B cell (primary cell): ENCODE results near the gene FXYD3. TPM values are rescaled to one million over a fixed set of nuclear protein-coding genes. Genes with fewer than 3 reads are reported as not detected.

ENCODE experiments used
- ATAC-seq: fragments of 200-7000 bp; cut with Tn5 transposase; one replicate; pipeline ENCODE4 v1.10.0; 2021; ENCODE audit warnings: low read depth, mild to moderate bottlenecking, moderate number of reproducible peaks, moderate library complexity
- CTCF ChIA-PET: fragments of 350-600 bp; sonication (Branson Sonifier 250); formaldehyde crosslinking; loops from one replicate; lab custom pipeline; 2021; ENCODE audit warnings: antibody characterized with exemption, inconsistent platforms; lab: Charles Lee
- POLR2A ChIA-PET: fragments of 350-600 bp; sonication (Branson Sonifier 250); formaldehyde crosslinking; loops from one replicate; lab custom pipeline; 2021; ENCODE audit warnings: antibody characterized with exemption; lab: Charles Lee
- DNase-seq: peaks from one replicate; pipeline ENCODE4 v3.0.0; 2013
- H2AFZ ChIP-seq: 2 replicates; pipeline ENCODE4 v1.6.1; 2012; ENCODE audit warnings: mild to moderate bottlenecking, low read depth, low read length; ENCODE audit not compliant: insufficient read depth, poor library complexity, severe bottlenecking
- H3K27ac ChIP-seq, 2 donors: 1 replicate in 1 of 2; 2 replicates in 1 of 2; pipeline ENCODE4 v1.5.1; 2012 to 2013; ENCODE audit warnings: low read length in 2 of 2, mild to moderate bottlenecking in 2 of 2, moderate library complexity in 1 of 2
- H3K27me3 ChIP-seq, 4 experiments: fragments of 200-600 bp in 1 of 4; sonication (generic) in 1 of 4; replicated peaks in 1 of 4; 1 replicate in 2 of 4; 2 replicates in 2 of 4; pipeline versions ENCODE4 v1.6.1 to v1.7.0; 2013 to 2016; ENCODE audit warnings: low read length in 3 of 4, mild to moderate bottlenecking in 2 of 4, mixed read lengths in 1 of 4, moderate library complexity in 1 of 4; ENCODE audit not compliant: insufficient read depth in 4 of 4, control insufficient read depth in 3 of 4; ENCODE audit errors: control extremely low read depth in 1 of 4
- H3K36me3 ChIP-seq, 2 experiments: replicated peaks in 1 of 2; 1 replicate in 1 of 2; 2 replicates in 1 of 2; pipeline versions ENCODE4 v1.6.1 to v1.7.1; 2013; ENCODE audit warnings: low read length in 1 of 2; ENCODE audit not compliant: insufficient read depth in 2 of 2, control insufficient read depth in 1 of 2; ENCODE audit errors: control extremely low read depth in 1 of 2, extremely low read depth in 1 of 2
- H3K4me1 ChIP-seq, 2 donors: fragments of 200-600 bp in 1 of 2; sonication (generic) in 1 of 2; 1 replicate in 1 of 2; 2 replicates in 1 of 2; pipeline versions ENCODE4 v1.5.1 to v1.6.1; 2013 to 2017; ENCODE audit warnings: low read length in 2 of 2; ENCODE audit not compliant: control insufficient read depth in 2 of 2, insufficient read depth in 2 of 2
- H3K4me2 ChIP-seq: replicated peaks from 2 replicates; pipeline ENCODE3; 2012; ENCODE audit warnings: mild to moderate bottlenecking, low read depth, low read length; ENCODE audit not compliant: poor library complexity, severe bottlenecking
- H3K4me3 ChIP-seq, 5 experiments: fragments of 200-600 bp in 1 of 5; sonication (generic) in 1 of 5; 1 replicate in 3 of 5; 2 replicates in 2 of 5; pipeline versions ENCODE4 v1.5.1 to v1.7.0; 2011 to 2016; ENCODE audit warnings: low read length in 4 of 5, mild to moderate bottlenecking in 4 of 5, low read depth in 2 of 5, control low read depth in 1 of 5, moderate library complexity in 1 of 5; ENCODE audit not compliant: insufficient read depth in 1 of 5; ENCODE audit errors: control extremely low read depth in 1 of 5, extremely low read depth in 1 of 5
- H3K79me2 ChIP-seq: fragments of 200-600 bp; sonication (generic); one replicate; pipeline ENCODE4 v1.6.0; 2016; ENCODE audit warnings: low read length; ENCODE audit not compliant: control insufficient read depth, insufficient read depth
- H3K9ac ChIP-seq: fragments of 200-600 bp; sonication (generic); 2 replicates; pipeline ENCODE4 v1.6.1; 2017; ENCODE audit warnings: mild to moderate bottlenecking, low read length, moderate library complexity
- H3K9me3 ChIP-seq, 3 donors: one replicate each; pipeline versions ENCODE4 v1.6.1 to v1.7.1; 2013; ENCODE audit warnings: low read length in 2 of 3; ENCODE audit not compliant: control insufficient read depth in 2 of 3, insufficient read depth in 1 of 3; ENCODE audit errors: control extremely low read depth in 1 of 3
- H4K20me1 ChIP-seq: 2 replicates; pipeline ENCODE4 v1.6.0; 2012; ENCODE audit warnings: mild to moderate bottlenecking, low read length; ENCODE audit not compliant: insufficient read depth, control insufficient read depth, poor library complexity, severe bottlenecking
- H3K27ac Mint-ChIP-seq: one replicate; pipeline ENCODE4 v1.8.0; 2021; ENCODE audit warnings: mixed read lengths
- H3K27me3 Mint-ChIP-seq: one replicate; pipeline ENCODE4 v1.8.0; 2021; ENCODE audit warnings: mixed read lengths
- H3K4me1 Mint-ChIP-seq: one replicate; pipeline ENCODE4 v1.8.0; 2021; ENCODE audit warnings: mixed read lengths
- H3K4me3 Mint-ChIP-seq: one replicate; pipeline ENCODE4 v1.8.0; 2021; ENCODE audit warnings: mixed read lengths
- H3K9me3 Mint-ChIP-seq: one replicate; pipeline ENCODE4 v1.8.0; 2022; ENCODE audit warnings: mixed read lengths; ENCODE audit not compliant: insufficient read depth
- CTCF ChIP-seq: fragments of 200-600 bp; IDR thresholded peaks from one replicate; pipeline ENCODE4 v1.8.0; 2022; ENCODE audit warnings: antibody characterized with exemption, mild to moderate bottlenecking
- EZH2 ChIP-seq: IDR thresholded peaks from 2 replicates; pipeline ENCODE4 v1.6.1; 2012; ENCODE audit warnings: borderline replicate concordance, low read depth, mild to moderate bottlenecking, moderate library complexity, low read length; ENCODE audit not compliant: insufficient read depth, poor library complexity, severe bottlenecking
- WGBS: methylation state at CpG from one replicate; pipeline ENCODE4 v1.1.5; 2013; ENCODE audit warnings: missing lambda C conversion rate; ENCODE audit not compliant: insufficient coverage; 5-methylcytosine and 5-hydroxymethylcytosine counted together
- intact Hi-C: fragments of 100-400 bp; cut with micrococcal nuclease; formaldehyde crosslinking; loops from one replicate; pipeline ENCODE4 v1.10.0; 2022
- polyA plus RNA-seq: library from polyadenylated mRNA; depleted of rRNA; stranded (reverse); fragments of >200 nt; gene quantifications from 2 replicates; pipeline ENCODE4 v1.2.3, GENCODE V29; 2012
- total RNA-seq, 2 donors: library from RNA; stranded (reverse); fragments of 120-200 nt in 1 of 2; gene quantifications; 1 replicate in 1 of 2; 2 replicates in 1 of 2; pipeline versions ENCODE4 v1.2.3 to v1.2.4, GENCODE V29; 2013 to 2022

Gene FXYD3
- total and polyA plus RNA-seq, 2 donors (not counting 1 experiment from before 2014, with no cell fraction given) = not detected

- Histone ChIP-seq H3K9ac (no peak overlapping the region), H3K4me3 (no peak overlapping the region), H3K79me2 (peaks cover 4% of the 10 kb centered on the region), H2AFZ (peak overlapping the region; percentile 23), H3K27ac (peak overlapping the region; percentile 66 to 74), H3K36me3 (peaks cover 2 to 69% of the 10 kb centered on the region in 2 experiments), H3K4me2 (peak overlapping the region; percentile 56), H3K9me3 (peaks cover 0 to 8% (median under 1%) of the 10 kb centered on the region in 3 donors), H3K27me3 (no peaks in the 10 kb centered on the region), H3K4me1 (peaks cover 21 to 25% of the 10 kb centered on the region in 2 donors), H4K20me1 (peaks cover 13% of the 10 kb centered on the region)
- Mint-ChIP-seq H3K4me3 (peak overlapping the region; percentile 37), H3K9me3 (no peaks in the 10 kb centered on the region), H3K4me1 (peaks cover 35% of the 10 kb centered on the region), H3K27ac (peak overlapping the region; percentile 92), H3K27me3 (no peaks in the 10 kb centered on the region)
- CTCF ChIA-PET = interaction anchor here (0.7 to 2.0 kb wide), 9 partner anchors 14 to 114 kb away, joined by 3 to 10 read pairs (median 3); partner anchors contain the start of gene FXYD5
- no CpG with 5 or more reads among the region's 5 CpGs for WGBS
- ATAC-seq (no peak), DNase-seq (peak; percentile 40)
- POLR2A ChIA-PET = interaction anchor here (0.7 to 1.5 kb wide), 3 partner anchors 26 to 91 kb away, joined by 3 to 4 read pairs (median 3); no protein-coding TSS in a partner anchor
- TF ChIP-seq CTCF (no peak), EZH2 (no peak)
- intact Hi-C loops = no loop called here
These were observed 51.9 kb downstream of the FXYD3 start for GRCh38 chr19:35167251-35168119.
